NCI-H146 (cell line): ENCODE measurements around the gene CENPL.

Experiments used
- DNase-seq: peaks from one replicate; lab custom pipeline; 2025; lab: John Stamatoyannopoulos, UW

The CENPL gene

DNA sequence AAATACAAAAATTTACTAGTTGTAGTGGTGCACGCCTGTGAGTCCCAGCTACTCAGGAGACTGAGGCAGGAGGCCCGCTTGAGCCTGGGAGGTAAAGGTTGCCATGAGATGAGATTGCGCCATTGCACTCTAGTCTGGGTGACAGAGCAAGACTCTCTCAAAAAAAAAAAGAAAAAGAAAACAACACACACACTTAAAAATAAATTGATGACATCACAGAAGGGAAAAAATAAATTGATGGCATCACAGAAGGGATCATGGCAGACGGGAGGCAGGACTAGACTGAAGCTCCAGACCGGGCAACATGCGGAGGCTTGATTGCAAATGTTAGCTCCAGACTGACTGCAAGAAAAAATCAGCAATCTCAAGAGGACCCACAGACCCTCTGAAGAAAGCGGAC is 66.6 kb downstream of the CENPL start:
- no peak for DNase-seq

DNA sequence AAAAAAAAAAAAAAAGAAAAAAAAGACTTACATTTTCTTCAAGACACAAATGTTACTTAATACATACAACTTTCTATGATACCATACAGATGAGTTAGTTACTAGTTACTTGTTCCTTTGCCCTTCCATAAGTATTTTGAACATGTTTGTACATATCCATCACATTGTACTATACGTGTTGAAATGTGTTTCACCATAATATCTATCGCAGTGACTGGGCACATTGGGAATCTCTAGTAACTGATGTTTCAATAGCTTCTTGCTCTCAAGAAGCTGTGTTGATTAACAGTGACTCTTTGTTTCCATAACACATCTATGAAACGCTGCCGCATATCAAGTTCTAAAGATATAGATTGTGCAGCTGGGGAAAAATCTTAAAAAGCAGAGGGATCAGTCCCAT is 67.0 kb downstream of the CENPL start:
- no peak for DNase-seq

- no peak for DNase-seq
Measured at GRCh38 chr1:173753830-173754229, 70.9 kb downstream of the CENPL start.
